SK-N-SH (cell line): Measurements from ENCODE around the gene STAG3. TPM values are rescaled to one million over a fixed set of nuclear protein-coding genes. Genes with fewer than 3 reads are reported as not detected.
"Not testable (repeated sequence)": the region's sequence is repeated elsewhere in the genome, so short reads cannot be mapped to it uniquely, and the experiment has no call there.

Experiments used
- CTCF ChIA-PET: fragments of 300-600, 350-600 bp; formaldehyde crosslinking; extraction: SDS; loops from one replicate; lab custom pipeline; 2021; lab: Yijun Ruan, JAX
- POLR2A ChIA-PET: fragments of 350-600 bp; sonication (Branson Sonifier 250); formaldehyde crosslinking; extraction: SDS; loops from one replicate; lab custom pipeline; 2020; ENCODE audit warnings: antibody characterized with exemption, inconsistent platforms; lab: Yijun Ruan, JAX
- DNase-seq: peaks from one replicate; pipeline ENCODE4 v3.0.0; 2012
- H2AFZ ChIP-seq: fragments of 200-600 bp; sonication (generic); 2 replicates; pipeline ENCODE4 v1.8.1; 2016; ENCODE audit warnings: antibody characterized with exemption, mild to moderate bottlenecking, low read depth
- H3F3A ChIP-seq: fragments of 200-600 bp; sonication (generic); replicated peaks from 2 replicates; pipeline ENCODE3; 2016; ENCODE audit warnings: antibody characterized with exemption, mild to moderate bottlenecking; ENCODE audit not compliant: insufficient read depth
- H3K27ac ChIP-seq, 2 experiments: fragments of 200-500 bp in 1 of 2; fragments of 200-600 bp in 1 of 2; sonication (Bioruptor generic) in 1 of 2; sonication (generic), shearing (Covaris generic) in 1 of 2; 2 replicates each; pipeline versions ENCODE4 v1.5.1 to v1.6.1; 2014 to 2016; ENCODE audit warnings: low read depth in 2 of 2, inconsistent platforms in 1 of 2, low read length in 1 of 2, mild to moderate bottlenecking in 1 of 2, mixed read lengths in 1 of 2
- H3K27me3 ChIP-seq: fragments of 200-600 bp; sonication (generic), shearing (Covaris generic); 2 replicates; pipeline ENCODE4 v1.6.1; 2016; ENCODE audit warnings: mixed run types; ENCODE audit not compliant: insufficient read depth
- H3K36me3 ChIP-seq, 2 experiments: fragments of 200-500 bp in 1 of 2; fragments of 200-600 bp in 1 of 2; sonication (Bioruptor generic) in 1 of 2; sonication (generic) in 1 of 2; replicated peaks in 1 of 2; 2 replicates each; pipeline versions ENCODE3 to v1.5.1; 2014 to 2016; ENCODE audit warnings: low read length in 1 of 2, mild to moderate bottlenecking in 1 of 2; ENCODE audit not compliant: insufficient read depth in 2 of 2, control insufficient read depth in 1 of 2
- H3K4me1 ChIP-seq, 2 experiments: fragments of 200-500 bp in 1 of 2; fragments of 200-600 bp in 1 of 2; sonication (Bioruptor generic) in 1 of 2; sonication (generic), shearing (Covaris generic) in 1 of 2; 2 replicates each; pipeline versions ENCODE4 v1.5.1 to v1.6.1; 2014 to 2016; ENCODE audit warnings: low read depth in 1 of 2, low read length in 1 of 2, mixed run types in 1 of 2; ENCODE audit not compliant: insufficient read depth in 2 of 2, control insufficient read depth in 1 of 2
- H3K4me2 ChIP-seq: fragments of 200-600 bp; sonication (generic), shearing (Covaris generic); 2 replicates; pipeline ENCODE4 v1.6.1; 2017; ENCODE audit warnings: mixed run types
- H3K4me3 ChIP-seq, 2 experiments: fragments of 200-500 bp in 1 of 2; fragments of 200-600 bp in 1 of 2; sonication (Bioruptor generic) in 1 of 2; sonication (generic), shearing (Covaris generic) in 1 of 2; 2 replicates each; pipeline versions ENCODE4 v1.5.1 to v1.8.1; 2014 to 2016; ENCODE audit warnings: low read depth in 2 of 2, inconsistent platforms in 1 of 2, low read length in 1 of 2, mild to moderate bottlenecking in 1 of 2, mixed read lengths in 1 of 2, moderate library complexity in 1 of 2
- H3K79me2 ChIP-seq: fragments of 200-600 bp; sonication (generic); 2 replicates; pipeline ENCODE4 v1.8.1; 2017; ENCODE audit warnings: mild to moderate bottlenecking; ENCODE audit not compliant: insufficient read depth
- H3K9ac ChIP-seq: fragments of 200-600 bp; sonication (generic); 2 replicates; pipeline ENCODE4 v1.6.1; 2017; ENCODE audit warnings: mixed run types
- H3K9me2 ChIP-seq: fragments of 200-600 bp; sonication (generic); 2 replicates; pipeline ENCODE4 v1.6.1; 2017; ENCODE audit warnings: mixed run types
- H3K9me3 ChIP-seq: fragments of 200-600 bp; sonication (generic); 2 replicates; pipeline ENCODE4 v1.6.1; 2017; ENCODE audit warnings: mixed run types, mild to moderate bottlenecking, moderate library complexity
- H4K20me1 ChIP-seq: fragments of 200-600 bp; sonication (generic); 2 replicates; pipeline ENCODE4 v1.6.1; 2017; ENCODE audit warnings: mild to moderate bottlenecking, mixed run types; ENCODE audit not compliant: insufficient read depth
- EP300 ChIP-seq, 2 experiments: IDR thresholded peaks; 2 replicates each; pipeline versions ENCODE4 v1.4.0 to v1.6.1; 2012; ENCODE audit warnings: borderline replicate concordance in 1 of 2, low read depth in 1 of 2, low read length in 1 of 2
- JUND ChIP-seq: IDR thresholded peaks from 2 replicates; pipeline ENCODE4 v1.4.0; 2012
- MXI1 ChIP-seq: IDR thresholded peaks from 2 replicates; pipeline ENCODE4 v1.6.1; 2012; ENCODE audit warnings: mild to moderate bottlenecking, low read depth, low read length, improper control_type of control experiment
- NFIC ChIP-seq: IDR thresholded peaks from 2 replicates; pipeline ENCODE4 v1.4.0; 2012; ENCODE audit warnings: borderline replicate concordance
- NRF1 ChIP-seq: IDR thresholded peaks from 2 replicates; pipeline ENCODE4 v1.6.1; 2012; ENCODE audit warnings: low read depth, mild to moderate bottlenecking, low read length
- POLR2AphosphoS5 ChIP-seq: IDR thresholded peaks from 2 replicates; pipeline ENCODE4 v1.6.1; 2012; ENCODE audit warnings: low read depth, low read length
- TAF1 ChIP-seq: IDR thresholded peaks from 2 replicates; pipeline ENCODE4 v1.6.1; 2012; ENCODE audit warnings: low read depth, mild to moderate bottlenecking, low read length, moderate library complexity, borderline replicate concordance
- TEAD4 ChIP-seq: IDR thresholded peaks from 2 replicates; pipeline ENCODE4 v1.4.0; 2012; ENCODE audit warnings: mild to moderate bottlenecking, borderline replicate concordance; ENCODE audit not compliant: insufficient read depth
- YY1 ChIP-seq: IDR thresholded peaks from 2 replicates; pipeline ENCODE4 v1.4.0; 2012; ENCODE audit warnings: low read depth, mild to moderate bottlenecking
- ZBTB33 ChIP-seq: IDR thresholded peaks from 2 replicates; pipeline ENCODE4 v1.4.0; 2012; ENCODE audit warnings: low read depth, borderline replicate concordance
- WGBS: methylation state at CpG from one replicate; pipeline ENCODE4 v1.1.6; 2017; ENCODE audit warnings: low lambda C conversion rate; 5-methylcytosine and 5-hydroxymethylcytosine counted together
- polyA plus RNA-seq, 3 experiments: library from polyadenylated mRNA; depleted of rRNA; stranded (reverse); fragments of >200 nt; gene quantifications; 2 replicates each; pipeline ENCODE4 v1.2.3, GENCODE V29; 2012
- TF ChIP-seq, protein P1 (sequence below): fragments of 150-350 bp; IDR thresholded peaks from 2 replicates; pipeline ENCODE4 v1.6.1; 2016; ENCODE audit warnings: mild to moderate bottlenecking, low read depth, low read length

The STAG3 gene
- polyA plus RNA-seq, 1 of the 3 experiments (the other 2 are of a cell fraction): 0.10 TPM

DNA sequence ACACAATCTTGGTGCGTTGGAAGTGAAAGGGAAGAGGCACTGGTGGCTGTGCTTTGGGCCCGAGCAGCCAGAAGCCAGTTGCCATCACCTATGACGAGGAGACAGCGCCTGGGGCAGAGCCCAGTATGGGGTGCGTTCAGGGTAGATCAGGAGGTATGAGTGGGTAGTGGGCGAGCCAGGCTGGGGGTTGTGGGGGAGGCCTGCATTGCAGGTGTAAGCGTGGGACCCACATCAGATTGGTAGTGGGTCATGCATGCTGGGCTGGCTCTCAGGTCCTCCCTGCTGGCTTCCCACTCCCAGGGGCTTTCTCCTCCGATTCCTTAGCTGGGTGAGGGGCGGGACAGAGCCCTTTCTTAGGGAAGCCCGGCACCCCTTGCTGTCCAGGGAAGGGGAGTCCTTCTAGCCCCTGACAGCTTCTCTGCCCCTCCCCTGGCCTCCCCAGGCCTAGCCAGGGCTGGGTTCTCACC, 41.6 kb downstream of the STAG3 start (continued):
- TF ChIP-seq NRF1: no peak
- TF ChIP-seq, protein P1, sequence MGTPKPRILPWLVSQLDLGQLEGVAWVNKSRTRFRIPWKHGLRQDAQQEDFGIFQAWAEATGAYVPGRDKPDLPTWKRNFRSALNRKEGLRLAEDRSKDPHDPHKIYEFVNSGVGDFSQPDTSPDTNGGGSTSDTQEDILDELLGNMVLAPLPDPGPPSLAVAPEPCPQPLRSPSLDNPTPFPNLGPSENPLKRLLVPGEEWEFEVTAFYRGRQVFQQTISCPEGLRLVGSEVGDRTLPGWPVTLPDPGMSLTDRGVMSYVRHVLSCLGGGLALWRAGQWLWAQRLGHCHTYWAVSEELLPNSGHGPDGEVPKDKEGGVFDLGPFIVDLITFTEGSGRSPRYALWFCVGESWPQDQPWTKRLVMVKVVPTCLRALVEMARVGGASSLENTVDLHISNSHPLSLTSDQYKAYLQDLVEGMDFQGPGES: no peak
- TF ChIP-seq TEAD4: no peak
- no peak for TF ChIP-seq NFIC

DNA sequence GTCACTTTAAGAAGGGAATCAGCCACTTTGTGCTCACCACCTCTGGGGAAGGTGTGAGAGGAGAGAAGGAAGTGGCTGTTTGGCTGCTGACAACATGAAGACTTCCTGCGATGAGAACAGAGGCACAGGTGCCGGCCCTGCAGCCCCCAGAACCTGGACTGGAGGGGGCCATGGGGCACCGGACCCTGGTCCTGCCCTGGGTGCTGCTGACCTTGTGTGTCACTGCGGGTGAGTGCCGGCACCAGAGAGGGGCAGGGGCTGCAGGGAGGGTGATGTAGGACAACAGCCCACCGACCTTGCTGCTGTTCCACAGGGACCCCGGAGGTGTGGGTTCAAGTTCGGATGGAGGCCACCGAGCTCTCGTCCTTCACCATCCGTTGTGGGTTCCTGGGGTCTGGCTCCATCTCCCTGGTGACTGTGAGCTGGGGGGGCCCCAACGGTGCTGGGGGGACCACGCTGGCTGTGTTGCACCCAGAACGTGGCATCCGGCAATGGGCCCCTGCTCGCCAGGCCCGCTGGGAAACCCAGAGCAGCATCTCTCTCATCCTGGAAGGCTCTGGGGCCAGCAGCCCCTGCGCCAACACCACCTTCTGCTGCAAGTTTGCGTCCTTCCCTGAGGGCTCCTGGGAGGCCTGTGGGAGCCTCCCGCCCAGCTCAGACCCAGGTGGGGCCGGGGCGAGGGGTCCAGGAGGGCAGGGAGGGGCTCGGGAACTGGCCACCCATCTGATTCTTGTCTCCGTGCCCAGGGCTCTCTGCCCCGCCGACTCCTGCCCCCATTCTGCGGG, 42.3 kb downstream of the STAG3 start, which contains the start of gene PVRIG:
PVRIG (plus strand) TSS at position 149 of the 785 bp plus-strand sequence; CDS start at position 171, 22 bp downstream.
- H3K79me2 ChIP-seq, H3F3A ChIP-seq, H3K4me3 ChIP-seq, H2AFZ ChIP-seq, H4K20me1 ChIP-seq, H3K9ac ChIP-seq, H3K4me1 ChIP-seq, H3K4me2 ChIP-seq, POLR2A ChIA-PET, DNase-seq, H3K36me3 ChIP-seq, H3K27ac ChIP-seq, H3K9me2 ChIP-seq, H3K9me3 ChIP-seq, H3K27me3 ChIP-seq: not testable (repeated sequence)
- CTCF ChIA-PET: interaction anchor here (1.1 to 15.9 kb wide), 4 partner anchors 61 to 229 kb away, joined by 3 to 262 read pairs (median 3); no protein-coding TSS in a partner anchor
- WGBS: 89% methylated on average over 10 of the region's 27 CpGs

DNA sequence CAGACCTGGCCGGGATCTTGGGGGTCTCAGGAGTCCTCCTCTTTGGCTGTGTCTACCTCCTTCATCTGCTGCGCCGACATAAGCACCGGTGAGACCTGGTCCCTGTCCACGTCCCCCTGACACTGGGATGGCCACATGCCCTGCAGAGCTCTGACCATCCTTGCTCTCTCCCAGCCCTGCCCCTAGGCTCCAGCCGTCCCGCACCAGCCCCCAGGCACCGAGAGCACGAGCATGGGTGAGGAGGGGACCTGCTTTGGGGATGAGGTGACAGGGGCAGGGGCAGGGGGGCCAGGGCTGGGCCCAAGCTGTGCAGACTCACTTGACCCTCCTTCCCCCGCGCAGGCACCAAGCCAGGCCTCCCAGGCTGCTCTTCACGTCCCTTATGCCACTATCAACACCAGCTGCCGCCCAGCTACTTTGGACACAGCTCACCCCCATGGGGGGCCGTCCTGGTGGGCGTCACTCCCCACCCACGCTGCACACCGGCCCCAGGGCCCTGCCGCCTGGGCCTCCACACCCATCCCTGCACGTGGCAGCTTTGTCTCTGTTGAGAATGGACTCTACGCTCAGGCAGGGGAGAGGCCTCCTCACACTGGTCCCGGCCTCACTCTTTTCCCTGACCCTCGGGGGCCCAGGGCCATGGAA, 43.0 kb downstream of the STAG3 start:
- no peaks in the 10 kb centered on the region for H4K20me1 ChIP-seq
- no peaks in the 10 kb centered on the region for H3K79me2 ChIP-seq
- no peaks in the 10 kb centered on the region; a peak in 1 of 4 replicates for H3K4me1 ChIP-seq
- 93% methylated on average over 14 of the region's 22 CpGs for WGBS
- peaks cover 6% of the 10 kb centered on the region for H3F3A ChIP-seq
- no peak overlapping the region for H2AFZ ChIP-seq
- H3K27me3 ChIP-seq: no peaks in the 10 kb centered on the region
- DNase-seq: no peak
- H3K9me2 ChIP-seq: no peaks in the 10 kb centered on the region
- H3K9ac ChIP-seq: no peak overlapping the region
- ChIA-PET CTCF (interaction anchor here (1.1 to 15.9 kb wide), 4 partner anchors 62 to 230 kb away, joined by 3 to 262 read pairs (median 3); no protein-coding TSS in a partner anchor), POLR2A (no interaction called here)
- H3K36me3 ChIP-seq: peaks cover 0 to 7% of the 10 kb centered on the region in 2 experiments
- no peak overlapping the region for H3K4me2 ChIP-seq
- no peak overlapping the region for H3K4me3 ChIP-seq
- H3K9me3 ChIP-seq: no peaks in the 10 kb centered on the region
- no peak for TF ChIP-seq POLR2AphosphoS5
- no peak for TF ChIP-seq ZBTB33
- TF ChIP-seq TAF1: no peak
- TF ChIP-seq EP300 (IDR thresholded peaks at IDR 0.05; ENCODE audit: borderline replicate concordance in 1 of 2, low read depth in 1 of 2, low read length in 1 of 2): no peak
- no peak for TF ChIP-seq MXI1
- TF ChIP-seq JUND: no peak
- no peak for TF ChIP-seq NRF1
- TF ChIP-seq YY1: no peak
- no peak overlapping the region for H3K27ac ChIP-seq
